ENCODE data around the gene SMC2.

Gene SMC2

DNA sequence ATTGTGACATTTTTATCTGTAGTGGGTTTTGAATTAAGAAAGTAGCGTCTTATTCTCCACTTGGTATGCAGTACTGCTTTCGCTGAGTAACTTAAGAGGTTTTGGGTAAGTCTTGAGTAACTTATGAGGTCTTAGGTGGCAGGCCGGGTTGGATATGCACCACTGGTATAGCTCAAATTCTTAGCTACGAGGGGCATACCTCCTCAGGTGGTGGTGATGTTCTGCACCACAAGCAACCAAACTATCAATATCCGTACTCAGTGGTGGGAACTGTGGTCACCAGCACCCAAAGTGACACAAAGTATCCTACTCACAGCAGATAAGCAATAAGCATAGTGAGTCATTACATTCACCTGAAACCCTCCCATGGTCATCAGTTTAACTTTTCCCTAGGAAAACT, 13.7 kb downstream of the SMC2 start:
- DNase-seq: no peak

GRCh38 chr9:104108315-104108714, 14.2 kb downstream of the SMC2 start:
- no peak for DNase-seq

DNA sequence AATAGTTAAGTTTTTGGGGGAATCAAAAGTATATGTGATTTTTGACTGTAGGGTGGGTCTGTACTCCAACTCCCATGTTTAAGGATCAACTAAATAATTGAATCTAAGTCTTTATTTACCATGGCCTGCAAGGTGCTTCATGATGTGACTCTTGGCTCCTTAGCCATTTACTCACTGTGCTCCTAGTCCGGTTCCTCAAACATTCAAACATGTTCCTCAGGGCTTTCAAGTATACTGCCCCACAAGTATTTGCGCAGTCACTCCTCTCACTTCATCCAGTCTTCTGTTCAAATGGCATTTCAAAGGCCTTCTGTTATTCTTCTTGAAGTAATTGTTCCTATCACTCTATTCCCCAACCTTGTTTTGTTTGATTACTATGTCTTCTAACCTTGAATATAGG, 16.4 kb downstream of the SMC2 start:
- DNase-seq: no peak

DNA sequence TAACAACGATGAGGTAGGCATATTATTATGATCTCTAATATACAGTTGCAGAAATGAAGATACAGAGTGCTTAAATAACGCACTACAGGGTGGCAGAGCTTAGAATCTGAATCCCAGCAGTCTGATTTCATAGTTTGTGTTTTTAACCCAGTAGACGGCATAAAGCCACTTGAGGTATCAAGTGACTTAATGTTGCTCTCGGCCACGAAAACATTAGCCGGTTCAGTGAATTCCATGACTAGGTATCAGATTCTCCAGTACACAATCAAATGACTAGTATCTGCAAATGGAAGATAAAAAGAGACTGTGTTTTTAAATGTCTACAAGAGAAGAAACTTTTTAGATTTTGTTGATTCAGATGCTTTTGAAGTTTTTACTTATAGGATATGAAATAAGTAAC, 24.8 kb downstream of the SMC2 start:
- DNase-seq: no peak

DNA sequence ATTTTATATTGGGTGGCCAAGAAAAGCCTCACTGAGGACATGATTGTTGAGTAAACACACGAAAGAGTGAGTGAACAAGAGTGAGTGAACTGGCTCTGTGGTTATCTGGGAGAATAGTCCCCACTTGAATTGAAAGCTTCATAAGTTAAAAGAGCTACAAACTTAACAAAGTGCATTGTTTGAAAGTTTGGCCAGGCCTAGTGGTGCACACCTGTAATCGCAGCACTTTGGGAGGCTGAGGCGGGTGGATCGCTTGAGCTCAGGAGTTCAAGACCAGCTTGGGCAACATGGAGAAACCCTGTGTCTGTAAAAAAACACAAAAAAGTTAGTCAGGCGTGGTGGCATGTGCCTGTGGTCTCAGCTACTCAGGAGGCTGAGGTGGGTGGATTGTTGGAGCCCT, 26.9 kb downstream of the SMC2 start:
- no peak for DNase-seq

DNA sequence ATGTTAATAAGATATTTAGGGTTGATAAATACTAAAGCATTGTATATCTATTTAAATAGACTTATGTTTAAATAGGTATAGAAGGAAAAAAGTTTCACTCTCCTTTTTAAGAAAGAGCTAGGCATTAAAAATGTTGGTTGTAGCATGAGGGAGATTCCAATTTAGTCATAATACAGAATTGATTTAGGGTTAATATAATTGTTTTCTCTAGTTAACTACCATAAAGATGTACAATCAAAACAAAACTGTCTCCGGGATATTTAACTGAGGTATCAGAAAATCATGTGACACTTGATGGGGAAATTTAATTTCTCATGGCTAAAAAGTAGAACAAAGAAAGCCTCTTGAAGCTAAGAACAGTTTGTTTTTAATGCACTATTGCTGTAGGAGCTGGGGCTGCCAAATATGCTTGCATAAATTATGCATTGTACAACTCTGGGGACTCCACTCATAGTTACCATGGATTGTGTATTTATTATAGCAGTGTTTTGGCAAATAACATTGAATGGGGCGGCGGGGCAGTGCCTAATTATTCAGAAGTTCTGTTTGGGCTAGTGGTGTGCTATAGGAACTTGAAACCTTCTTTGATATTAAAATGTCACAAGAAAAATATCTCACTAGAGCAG, 44.2 kb downstream of the SMC2 start:
- DNase-seq: no peak

DNA sequence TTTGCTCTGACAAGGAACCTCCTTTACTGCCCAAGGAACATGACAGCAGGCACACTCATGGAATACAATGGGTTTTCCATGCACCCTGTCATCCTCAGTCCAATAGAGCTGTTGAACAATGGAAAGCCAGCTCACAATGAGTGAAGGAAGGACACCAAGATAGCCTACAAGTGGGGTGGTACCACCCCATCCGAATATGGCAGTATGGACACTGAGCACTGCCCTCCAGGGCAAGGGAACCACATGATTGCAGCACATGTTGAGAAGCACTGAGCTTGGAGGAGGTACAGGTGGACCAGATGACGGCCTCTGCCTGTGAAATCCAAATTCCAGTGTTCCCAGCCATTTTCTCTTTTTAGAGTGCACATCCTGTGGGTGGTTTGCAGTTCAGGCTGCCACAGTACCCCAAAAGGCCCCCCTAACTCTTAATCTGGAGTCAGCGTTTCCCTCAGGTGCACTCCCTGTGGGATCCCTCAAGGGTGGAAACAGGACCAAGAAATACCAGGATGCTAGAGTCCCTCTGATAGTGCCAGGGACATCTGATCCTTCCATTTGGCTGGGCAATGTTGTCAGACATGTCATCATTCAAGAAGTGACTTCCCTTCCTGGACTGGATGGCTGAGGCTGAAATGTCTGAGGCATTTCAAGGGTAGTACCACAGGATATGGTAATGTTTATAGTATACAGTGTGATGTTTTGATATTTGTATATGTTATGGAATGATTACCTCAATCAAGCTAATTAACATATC, 48.9 kb downstream of the SMC2 start:
- DNase-seq: no peak

DNA sequence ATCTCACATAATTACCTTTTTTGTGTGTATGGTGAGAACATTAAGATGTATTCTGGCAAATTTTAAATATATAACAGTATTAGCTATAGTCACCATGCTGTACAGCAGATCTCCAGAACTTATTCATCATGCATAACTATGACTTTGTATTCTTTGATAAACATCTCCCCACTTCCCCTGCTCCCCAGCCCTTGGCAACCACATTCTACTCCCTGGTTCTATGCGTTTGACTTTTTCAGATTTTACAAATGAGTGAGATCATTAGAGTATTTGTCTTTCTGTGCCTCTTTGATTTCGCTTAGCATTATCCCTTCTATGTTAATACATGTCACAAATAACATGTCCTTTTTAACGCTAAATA, 49.4 kb downstream of the SMC2 start:
- DNase-seq: no peak

GRCh38 chr9:104144336-104144735, 50.2 kb downstream of the SMC2 start:
- DNase-seq: no peak

- no peak for DNase-seq
These were observed 79.0 kb downstream of the SMC2 start for GRCh38 chr9:104173067-104173466.

GRCh38 chr9:104177003-104177611, 83.0 kb downstream of the SMC2 start:
- DNase-seq: no peak

GRCh38 chr9:104177676-104178075, 83.6 kb downstream of the SMC2 start:
- DNase-seq: no peak
